Neural cell (in vitro differentiated cells): ENCODE data around the gene GUCA1A. TPM values are rescaled to one million over a fixed set of nuclear protein-coding genes. Genes with fewer than 3 reads are reported as not detected.

Experiments
- H2AFZ ChIP-seq: fragments of 200-600, 300-800 bp; sonication (generic), shearing (Covaris generic); 2 replicates; pipeline ENCODE4 v1.6.0; 2014; ENCODE audit warnings: low read depth, mild to moderate bottlenecking, antibody characterized with exemption, low read length, moderate library complexity
- H3F3A ChIP-seq: fragments of 200-600 bp; shearing (Covaris generic); 2 replicates; pipeline ENCODE4 v1.6.1; 2016; ENCODE audit warnings: mild to moderate bottlenecking, moderate library complexity, mixed read lengths, antibody characterized with exemption, low read length; ENCODE audit not compliant: insufficient read depth, poor library complexity, severe bottlenecking
- H3K27ac ChIP-seq: fragments of 200-600, 300-800 bp; sonication (generic), shearing (Covaris generic); 2 replicates; pipeline ENCODE4 v1.5.1; 2014; ENCODE audit warnings: mild to moderate bottlenecking, low read length, moderate library complexity
- H3K27me3 ChIP-seq: fragments of 300-800, 200-600 bp; sonication (generic), shearing (Covaris generic); 2 replicates; pipeline ENCODE4 v1.6.0; 2014; ENCODE audit warnings: mild to moderate bottlenecking, low read depth, low read length, moderate library complexity; ENCODE audit not compliant: insufficient read depth
- H3K36me3 ChIP-seq: fragments of 300-800, 200-600 bp; sonication (generic), shearing (Covaris generic); 2 replicates; pipeline ENCODE4 v1.5.1; 2014; ENCODE audit warnings: mild to moderate bottlenecking, antibody characterized with exemption, low read length, moderate library complexity; ENCODE audit not compliant: insufficient read depth
- H3K4me2 ChIP-seq: fragments of 300-800, 200-600 bp; sonication (generic), shearing (Covaris generic); 2 replicates; pipeline ENCODE4 v1.6.0; 2014; ENCODE audit warnings: mild to moderate bottlenecking, low read length
- H3K4me3 ChIP-seq: fragments of 300-800, 200-600 bp; sonication (generic), shearing (Covaris generic); 2 replicates; pipeline ENCODE4 v1.5.1; 2014; ENCODE audit warnings: mild to moderate bottlenecking, low read length, moderate library complexity
- H3K79me2 ChIP-seq: fragments of 200-600 bp; shearing (Covaris generic); replicated peaks from 2 replicates; pipeline ENCODE4 v1.6.0; 2014; ENCODE audit warnings: mild to moderate bottlenecking, low read length, moderate library complexity; ENCODE audit not compliant: insufficient read depth
- H3K9ac ChIP-seq: fragments of 300-800, 200-600 bp; sonication (generic), shearing (Covaris generic); 2 replicates; pipeline ENCODE4 v1.6.1; 2016; ENCODE audit warnings: mild to moderate bottlenecking, low read length, mixed read lengths
- H3K9me2 ChIP-seq: fragments of 200-600 bp; shearing (Covaris generic); 2 replicates; pipeline ENCODE4 v1.6.1; 2016; ENCODE audit warnings: mild to moderate bottlenecking, low read length, mixed read lengths; ENCODE audit not compliant: insufficient read depth
- H3K9me3 ChIP-seq: fragments of 200-600, 300-800 bp; sonication (generic), shearing (Covaris generic); 2 replicates; pipeline ENCODE4 v1.6.1; 2016; ENCODE audit warnings: mild to moderate bottlenecking, mixed run types, low read length, moderate library complexity, mixed read lengths
- H4K20me1 ChIP-seq: fragments of 200-600 bp; shearing (Covaris generic); 2 replicates; pipeline ENCODE4 v1.6.1; 2016; ENCODE audit warnings: mild to moderate bottlenecking, mixed run types; ENCODE audit not compliant: insufficient read depth
- CTCF ChIP-seq: fragments of 450-650 bp; IDR thresholded peaks from 2 replicates; pipeline ENCODE4 v1.5.1; 2014; ENCODE audit warnings: antibody characterized with exemption, mild to moderate bottlenecking, moderate library complexity; ENCODE audit not compliant: poor library complexity, severe bottlenecking
- EP300 ChIP-seq: fragments of 450-650 bp; conservative IDR thresholded peaks from 2 replicates; pipeline ENCODE4 v1.6.1; 2014; ENCODE audit warnings: antibody characterized with exemption, mild to moderate bottlenecking, moderate library complexity; ENCODE audit not compliant: poor library complexity, severe bottlenecking
- EZH2 ChIP-seq: fragments of 200-600, 300-800 bp; shearing (Covaris generic), sonication (generic); IDR thresholded peaks from 2 replicates; pipeline ENCODE4 v1.6.1; 2014; ENCODE audit warnings: antibody characterized with exemption, low read length, borderline replicate concordance, mild to moderate bottlenecking; ENCODE audit not compliant: insufficient read depth, poor library complexity, severe bottlenecking
- MXI1 ChIP-seq: fragments of 450-650 bp; conservative IDR thresholded peaks from 2 replicates; pipeline ENCODE4 v1.6.1; 2014; ENCODE audit warnings: antibody characterized with exemption, mild to moderate bottlenecking; ENCODE audit not compliant: poor library complexity, severe bottlenecking
- POLR2AphosphoS5 ChIP-seq: IDR thresholded peaks from 2 replicates; pipeline ENCODE4 v1.6.1; 2012
- RAD21 ChIP-seq: fragments of 450-650 bp; conservative IDR thresholded peaks from 2 replicates; pipeline ENCODE4 v1.6.1; 2014; ENCODE audit warnings: antibody characterized with exemption, mild to moderate bottlenecking, moderate library complexity
- REST ChIP-seq: IDR thresholded peaks from 2 replicates; pipeline ENCODE4 v1.6.1; 2012; ENCODE audit warnings: borderline replicate concordance
- SMC3 ChIP-seq: fragments of 450-650 bp; conservative IDR thresholded peaks from 2 replicates; pipeline ENCODE4 v1.6.1; 2014; ENCODE audit warnings: antibody characterized with exemption, mild to moderate bottlenecking, moderate library complexity; ENCODE audit not compliant: poor library complexity
- TAF1 ChIP-seq: IDR thresholded peaks from 2 replicates; pipeline ENCODE4 v1.6.1; 2012; ENCODE audit warnings: low read depth
- polyA plus RNA-seq: library from polyadenylated mRNA; depleted of rRNA; stranded (reverse); fragments of >200 nt; gene quantifications from 2 replicates; pipeline ENCODE4 v1.2.3, GENCODE V29; 2014

The GUCA1A gene
- polyA plus RNA-seq, 1 donor from 2014 or later, result 0.78 TPM

- no peak overlapping the region for H3K9ac ChIP-seq
- no peaks in the 10 kb centered on the region for H3K27me3 ChIP-seq
- H3K9me3 ChIP-seq, result no peaks in the 10 kb centered on the region
- H3K79me2 ChIP-seq, result peaks cover 9% of the 10 kb centered on the region
- no peaks in the 10 kb centered on the region for H3K9me2 ChIP-seq
- no peak overlapping the region for H3K27ac ChIP-seq
- H3K4me3 ChIP-seq, result no peak overlapping the region
- H4K20me1 ChIP-seq, result no peaks in the 10 kb centered on the region
- no peak overlapping the region for H2AFZ ChIP-seq
- H3F3A ChIP-seq, result peaks cover 4% of the 10 kb centered on the region
- H3K36me3 ChIP-seq, result no peaks in the 10 kb centered on the region
- no peak for TF ChIP-seq CTCF
- no peak overlapping the region for H3K4me2 ChIP-seq
Measured at GRCh38 chr6:42221546-42221945, 48.4 kb downstream of the GUCA1A start.

- no peaks in the 10 kb centered on the region for H3K27me3 ChIP-seq
- H3K4me2 ChIP-seq, result no peak overlapping the region
- no peak overlapping the region for H3K9ac ChIP-seq
- no peaks in the 10 kb centered on the region for H3K79me2 ChIP-seq
- H3K4me3 ChIP-seq, result no peak overlapping the region
- H3K9me3 ChIP-seq, result no peaks in the 10 kb centered on the region
- H4K20me1 ChIP-seq, result no peaks in the 10 kb centered on the region
- H3K36me3 ChIP-seq, result no peaks in the 10 kb centered on the region
- no peak overlapping the region for H3K27ac ChIP-seq
- TF ChIP-seq POLR2AphosphoS5, result no peak
- no peak for TF ChIP-seq MXI1
- TF ChIP-seq REST, result no peak
- TF ChIP-seq TAF1, result no peak
- no peaks in the 10 kb centered on the region for H3K9me2 ChIP-seq
- peaks cover under 1% of the 10 kb centered on the region for H3F3A ChIP-seq
- no peak overlapping the region for H2AFZ ChIP-seq
Measured at GRCh38 chr6:42222448-42222847, 49.3 kb downstream of the GUCA1A start.

GRCh38 chr6:42224222-42225028, 51.3 kb downstream of the GUCA1A start:
- H4K20me1 ChIP-seq, result no peaks in the 10 kb centered on the region
- H3K9ac ChIP-seq, result no peak overlapping the region
- no peaks in the 10 kb centered on the region for H3K36me3 ChIP-seq
- TF ChIP-seq POLR2AphosphoS5 (no peak), SMC3 (no peak), EZH2 (no peak), RAD21 (no peak), CTCF (no peak), MXI1 (no peak), TAF1 (no peak), REST (no peak), EP300 (no peak)
- H3F3A ChIP-seq, result no peaks in the 10 kb centered on the region
- H3K9me3 ChIP-seq, result no peaks in the 10 kb centered on the region
- no peaks in the 10 kb centered on the region for H3K27me3 ChIP-seq
- H3K79me2 ChIP-seq, result no peaks in the 10 kb centered on the region
- H3K27ac ChIP-seq, result no peak overlapping the region
- no peaks in the 10 kb centered on the region for H3K9me2 ChIP-seq
- H3K4me3 ChIP-seq, result no peak overlapping the region
- H3K4me2 ChIP-seq, result no peak overlapping the region
- H2AFZ ChIP-seq, result no peak overlapping the region
